ENCODE data around the gene CDK6. TPM values are rescaled to one million over a fixed set of nuclear protein-coding genes. Genes with fewer than 3 reads are reported as not detected.

The CDK6 gene
- total and polyA plus RNA-seq, 2 experiments from 2014 or later = 17.8 to 61.5 TPM

DNA sequence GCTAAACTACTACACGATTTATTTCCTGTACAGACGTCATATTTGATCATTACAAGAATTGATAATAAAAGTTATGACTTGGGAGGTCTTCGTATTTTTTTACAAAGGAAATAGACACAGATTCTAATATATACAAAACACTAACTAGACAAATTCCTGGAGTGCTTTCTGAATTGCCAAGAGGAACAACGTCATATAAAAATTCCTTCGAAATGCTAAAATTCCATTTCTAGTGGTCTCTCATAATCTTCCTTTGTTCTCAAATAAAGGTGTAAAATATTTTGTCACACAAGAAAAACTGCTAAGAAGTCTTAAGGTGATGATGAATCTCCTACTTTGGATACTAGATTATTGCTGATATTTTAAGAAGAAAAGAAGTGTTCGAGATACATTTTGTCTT lies 85.4 kb downstream of the CDK6 start:
- H4K20me1 ChIP-seq (ENCODE audit: insufficient read depth) = no peaks in the 10 kb centered on the region
- no peak overlapping the region for H3K9ac ChIP-seq
- peaks cover 54% of the 10 kb centered on the region for H3K4me1 ChIP-seq (ENCODE audit: insufficient read depth)
- 93 to 95% methylated on average over 6 of the region's 6 CpGs for WGBS, 2 experiments (ENCODE audit: low coverage in 1 of 2, low lambda C conversion rate in 2 of 2, missing lambda C conversion rate in 2 of 2)
- peaks cover 66% of the 10 kb centered on the region for H3F3A ChIP-seq (ENCODE audit: insufficient read depth)
- no peak overlapping the region for H2AFZ ChIP-seq
- peak overlapping the region; percentile 85 for H3K27ac ChIP-seq
- H3K79me2 ChIP-seq (ENCODE audit: insufficient read depth) = peaks cover 89% of the 10 kb centered on the region
- no peaks in the 10 kb centered on the region for H3K9me2 ChIP-seq (ENCODE audit: insufficient read depth)
- H3K4me2 ChIP-seq (ENCODE audit: unreplicated experiment) = no peak overlapping the region
- no peaks in the 10 kb centered on the region for H3K9me3 ChIP-seq (ENCODE audit: low read depth)
- in situ Hi-C loops (cut with MboI) = no loop called here
- no peak for TF ChIP-seq EZH2 (IDR thresholded peaks at IDR 0.05; ENCODE audit: insufficient read depth, poor library complexity, severe bottlenecking)
- no peak for TF ChIP-seq EZH2phosphoT487 (IDR thresholded peaks at IDR 0.05; ENCODE audit: insufficient read depth, low read depth)
- no peaks in the 10 kb centered on the region for H3K27me3 ChIP-seq (replicated peaks; ENCODE audit: insufficient read depth)
- H3K36me3 ChIP-seq (ENCODE audit: low read depth) = no peaks in the 10 kb centered on the region
- DNase-seq = no peak
- H3K4me3 ChIP-seq = no peak overlapping the region

DNA sequence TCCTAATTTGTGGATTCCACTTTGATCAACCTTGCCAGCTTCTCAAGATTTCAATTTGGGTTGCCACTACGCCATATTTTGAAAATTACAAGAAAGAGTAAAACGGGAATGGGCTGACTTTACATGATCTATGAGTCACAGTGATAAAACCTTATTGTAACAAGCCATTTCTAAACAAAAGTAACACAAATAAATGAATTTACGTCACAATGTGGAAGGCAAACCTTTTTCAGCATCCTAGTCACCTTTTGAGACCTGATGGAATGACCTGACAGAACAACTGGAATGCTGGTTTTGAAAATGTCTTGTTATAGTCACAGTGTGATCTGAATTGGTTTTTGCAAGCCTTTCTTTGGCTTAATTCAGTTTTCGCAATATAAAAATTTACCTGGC lies 85.9 kb downstream of the CDK6 start:
- Histone ChIP-seq H3K4me1 (ENCODE audit: insufficient read depth) (peaks cover 54% of the 10 kb centered on the region), H3K4me2 (ENCODE audit: unreplicated experiment) (no peak overlapping the region), H3K9me2 (ENCODE audit: insufficient read depth) (no peaks in the 10 kb centered on the region), H3K9ac (no peak overlapping the region), H3K27ac (peak overlapping the region; percentile 85), H3F3A (ENCODE audit: insufficient read depth) (peaks cover 69% of the 10 kb centered on the region), H3K79me2 (ENCODE audit: insufficient read depth) (peaks cover 89% of the 10 kb centered on the region), H3K9me3 (ENCODE audit: low read depth) (no peaks in the 10 kb centered on the region), H3K36me3 (ENCODE audit: low read depth) (no peaks in the 10 kb centered on the region), H2AFZ (no peak overlapping the region), H3K27me3 (replicated peaks; ENCODE audit: insufficient read depth) (no peaks in the 10 kb centered on the region), H4K20me1 (ENCODE audit: insufficient read depth) (no peaks in the 10 kb centered on the region), H3K4me3 (no peak overlapping the region)
- WGBS, 2 experiments (ENCODE audit: low coverage in 1 of 2, low lambda C conversion rate in 2 of 2, missing lambda C conversion rate in 2 of 2) = 93 to 97% methylated on average over 4 of the region's 4 CpGs
- TF ChIP-seq EZH2phosphoT487 (IDR thresholded peaks at IDR 0.05; ENCODE audit: insufficient read depth, low read depth) (no peak), EZH2 (IDR thresholded peaks at IDR 0.05; ENCODE audit: insufficient read depth, poor library complexity, severe bottlenecking) (no peak)
- in situ Hi-C loops (cut with MboI) = no loop called here
- no peak for DNase-seq

DNA sequence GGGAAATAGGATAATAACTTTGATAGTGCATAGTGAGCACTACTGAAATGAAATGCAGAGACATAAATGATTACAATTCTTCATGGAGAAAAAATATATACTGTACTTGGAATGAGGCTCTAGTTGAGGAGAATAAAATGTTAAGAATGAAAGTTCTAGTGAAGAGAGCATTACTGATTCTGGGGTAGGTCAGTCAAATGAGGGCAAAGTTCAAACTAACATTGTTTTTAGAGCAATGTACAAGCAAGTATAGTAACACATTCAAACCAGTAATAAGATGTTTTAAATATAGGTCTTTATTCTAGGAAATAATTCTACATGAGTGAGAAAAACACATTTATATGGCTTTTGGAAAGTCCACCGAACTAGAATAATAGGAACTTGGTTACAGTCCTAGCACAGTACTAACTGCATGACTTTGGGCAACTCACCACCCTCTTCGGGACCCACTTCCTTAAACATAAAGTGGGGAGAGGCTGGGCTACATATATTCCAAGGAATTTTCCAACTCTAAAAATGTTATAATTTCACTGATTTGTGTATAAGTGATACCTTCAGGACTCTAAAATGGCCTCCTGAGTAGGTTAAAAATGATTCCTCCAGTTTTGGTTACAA lies 86.4 kb downstream of the CDK6 start:
- Histone ChIP-seq H3K9ac (no peak overlapping the region), H3K4me1 (ENCODE audit: insufficient read depth) (peaks cover 54% of the 10 kb centered on the region), H2AFZ (no peak overlapping the region), H3K4me3 (no peak overlapping the region), H3K9me2 (ENCODE audit: insufficient read depth) (no peaks in the 10 kb centered on the region), H4K20me1 (ENCODE audit: insufficient read depth) (no peaks in the 10 kb centered on the region), H3K4me2 (ENCODE audit: unreplicated experiment) (no peak overlapping the region), H3K27me3 (replicated peaks; ENCODE audit: insufficient read depth) (no peaks in the 10 kb centered on the region), H3K9me3 (ENCODE audit: low read depth) (no peaks in the 10 kb centered on the region), H3F3A (ENCODE audit: insufficient read depth) (peaks cover 69% of the 10 kb centered on the region), H3K27ac (no peak overlapping the region), H3K36me3 (ENCODE audit: low read depth) (no peaks in the 10 kb centered on the region), H3K79me2 (ENCODE audit: insufficient read depth) (peaks cover 89% of the 10 kb centered on the region)
- in situ Hi-C loops (cut with MboI) = no loop called here
- 97% methylated on average over 2 of the region's 2 CpGs for WGBS, 2 experiments (ENCODE audit: low coverage in 1 of 2, low lambda C conversion rate in 2 of 2, missing lambda C conversion rate in 2 of 2)
- no peak for DNase-seq
- no peak for TF ChIP-seq EZH2 (IDR thresholded peaks at IDR 0.05; ENCODE audit: insufficient read depth, poor library complexity, severe bottlenecking)
- TF ChIP-seq EZH2phosphoT487 (IDR thresholded peaks at IDR 0.05; ENCODE audit: insufficient read depth, low read depth) = no peak

DNA sequence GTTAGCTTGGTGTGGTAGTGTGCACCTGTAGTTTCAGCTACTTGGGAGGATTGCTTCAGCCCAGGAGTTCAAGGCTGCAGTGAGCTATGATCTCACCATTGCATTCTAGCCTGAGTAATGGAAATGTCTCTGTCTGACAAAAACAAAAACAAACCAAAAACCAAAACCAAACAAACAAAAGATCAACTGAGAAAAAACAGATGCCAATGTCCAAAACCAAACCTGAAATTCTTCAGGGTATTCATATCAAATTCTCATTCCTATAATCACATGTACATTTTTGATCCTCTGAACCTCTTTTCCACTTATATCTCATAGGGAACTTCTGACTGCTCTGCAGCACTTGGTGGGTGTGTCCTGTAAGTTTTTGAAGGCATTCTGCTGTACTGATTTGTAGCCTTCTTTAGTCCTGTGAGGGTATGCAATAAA lies 87.0 kb downstream of the CDK6 start:
- H3K4me3 ChIP-seq = no peak overlapping the region
- H3K27ac ChIP-seq = no peak overlapping the region
- DNase-seq = peak; percentile 37
- no peaks in the 10 kb centered on the region for H3K36me3 ChIP-seq (ENCODE audit: low read depth)
- peaks cover 54% of the 10 kb centered on the region for H3K4me1 ChIP-seq (ENCODE audit: insufficient read depth)
- no peak overlapping the region for H3K4me2 ChIP-seq (ENCODE audit: unreplicated experiment)
- H4K20me1 ChIP-seq (ENCODE audit: insufficient read depth) = no peaks in the 10 kb centered on the region
- in situ Hi-C loops (cut with MboI) = no loop called here
- H2AFZ ChIP-seq = no peak overlapping the region
- no peaks in the 10 kb centered on the region for H3K9me3 ChIP-seq (ENCODE audit: low read depth)
- H3K9me2 ChIP-seq (ENCODE audit: insufficient read depth) = no peaks in the 10 kb centered on the region
- H3K27me3 ChIP-seq (replicated peaks; ENCODE audit: insufficient read depth) = no peaks in the 10 kb centered on the region
- H3F3A ChIP-seq (ENCODE audit: insufficient read depth) = peaks cover 69% of the 10 kb centered on the region
- H3K79me2 ChIP-seq (ENCODE audit: insufficient read depth) = peaks cover 89% of the 10 kb centered on the region
- TF ChIP-seq EZH2phosphoT487 (IDR thresholded peaks at IDR 0.05; ENCODE audit: insufficient read depth, low read depth) (no peak), EZH2 (IDR thresholded peaks at IDR 0.05; ENCODE audit: insufficient read depth, poor library complexity, severe bottlenecking) (no peak)
- no peak overlapping the region for H3K9ac ChIP-seq

DNA sequence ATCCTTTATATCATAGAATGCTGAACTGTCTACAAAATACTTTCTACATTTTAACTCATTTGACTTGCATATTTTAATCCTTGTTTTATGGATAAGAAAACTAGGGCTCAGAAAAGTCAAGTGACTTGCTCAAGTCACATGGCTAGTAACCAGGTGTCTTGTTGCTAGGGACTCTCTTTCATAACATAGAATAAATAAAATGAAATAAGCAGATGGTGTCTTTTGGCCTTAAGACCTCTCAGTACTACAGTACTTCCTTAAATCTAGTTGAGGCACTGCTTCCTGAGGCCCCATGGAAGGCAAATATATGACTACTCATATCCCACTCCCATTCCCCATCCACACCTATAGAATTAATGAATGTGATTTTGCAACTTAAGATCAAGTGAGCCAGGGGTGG lies 87.9 kb downstream of the CDK6 start:
- in situ Hi-C loops (cut with MboI) = no loop called here
- DNase-seq = no peak
- Histone ChIP-seq H3F3A (ENCODE audit: insufficient read depth) (peaks cover 69% of the 10 kb centered on the region), H3K4me3 (no peak overlapping the region), H3K27me3 (replicated peaks; ENCODE audit: insufficient read depth) (no peaks in the 10 kb centered on the region), H2AFZ (no peak overlapping the region), H3K79me2 (ENCODE audit: insufficient read depth) (peaks cover 89% of the 10 kb centered on the region), H3K9me2 (ENCODE audit: insufficient read depth) (no peaks in the 10 kb centered on the region), H3K9ac (no peak overlapping the region), H3K36me3 (ENCODE audit: low read depth) (no peaks in the 10 kb centered on the region), H3K4me2 (ENCODE audit: unreplicated experiment) (no peak overlapping the region), H3K4me1 (ENCODE audit: insufficient read depth) (peaks cover 54% of the 10 kb centered on the region), H4K20me1 (ENCODE audit: insufficient read depth) (no peaks in the 10 kb centered on the region), H3K27ac (no peak overlapping the region), H3K9me3 (ENCODE audit: low read depth) (no peaks in the 10 kb centered on the region)
- TF ChIP-seq EZH2 (IDR thresholded peaks at IDR 0.05; ENCODE audit: insufficient read depth, poor library complexity, severe bottlenecking) (no peak), EZH2phosphoT487 (IDR thresholded peaks at IDR 0.05; ENCODE audit: insufficient read depth, low read depth) (no peak)

All from GM23248 (cell line).